ENCODE measurements around the gene NCBP2L. TPM values are rescaled to one million over a fixed set of nuclear protein-coding genes. Genes with fewer than 3 reads are reported as not detected.

Gene NCBP2L
- total and polyA plus RNA-seq, 2 experiments from 2014 or later = 0.39 TPM; not detected in 1

- H3K36me3 ChIP-seq (replicated peaks; ENCODE audit: insufficient read depth, low read depth) = no peaks in the 10 kb centered on the region
- no peak for DNase-seq (ENCODE audit: low spot score)
- WGBS (ENCODE audit: low lambda C conversion rate, missing lambda C conversion rate) = 77% methylated on average over 1 of the region's 1 CpG
- TF ChIP-seq EZH2phosphoT487 (IDR thresholded peaks at IDR 0.05; ENCODE audit: low read depth, severe bottlenecking, unreplicated experiment) (no peak), CTCF (IDR thresholded peaks at IDR 0.05; ENCODE audit: poor library complexity) (no peak), EZH2 (IDR thresholded peaks at IDR 0.05; ENCODE audit: borderline replicate concordance) (no peak)
- no peak overlapping the region for H2AFZ ChIP-seq
- H3K27me3 ChIP-seq = no peaks in the 10 kb centered on the region
- H3K79me2 ChIP-seq = peaks cover 19% of the 10 kb centered on the region
- no peak overlapping the region for H3K27ac ChIP-seq
- H3K9me3 ChIP-seq (ENCODE audit: low read depth) = no peaks in the 10 kb centered on the region
- H3K4me3 ChIP-seq = no peak overlapping the region
- no peaks in the 10 kb centered on the region for H3K9me2 ChIP-seq (replicated peaks; ENCODE audit: insufficient read depth)
- no peak overlapping the region for H3K4me2 ChIP-seq
- H3K4me1 ChIP-seq (ENCODE audit: insufficient read depth) = peaks cover 6% of the 10 kb centered on the region
- no peaks in the 10 kb centered on the region for H4K20me1 ChIP-seq (ENCODE audit: insufficient read depth, poor library complexity, severe bottlenecking)
These were observed 52.3 kb downstream of the NCBP2L start for GRCh38 chrX:107829878-107830277.

- DNase-seq (ENCODE audit: low spot score) = no peak
- Histone ChIP-seq H3K36me3 (replicated peaks; ENCODE audit: insufficient read depth, low read depth) (no peaks in the 10 kb centered on the region), H3K27me3 (no peaks in the 10 kb centered on the region), H3K4me2 (no peak overlapping the region), H3K4me1 (ENCODE audit: insufficient read depth) (peaks cover 6% of the 10 kb centered on the region), H3K9me3 (ENCODE audit: low read depth) (no peaks in the 10 kb centered on the region), H3K4me3 (no peak overlapping the region), H3K79me2 (peaks cover 19% of the 10 kb centered on the region), H3K9me2 (replicated peaks; ENCODE audit: insufficient read depth) (no peaks in the 10 kb centered on the region), H3K27ac (no peak overlapping the region), H2AFZ (no peak overlapping the region), H4K20me1 (ENCODE audit: insufficient read depth, poor library complexity, severe bottlenecking) (no peaks in the 10 kb centered on the region)
- WGBS (ENCODE audit: low lambda C conversion rate, missing lambda C conversion rate) = 81% methylated on average over 7 of the region's 7 CpGs
- no peak for TF ChIP-seq EZH2phosphoT487 (IDR thresholded peaks at IDR 0.05; ENCODE audit: low read depth, severe bottlenecking, unreplicated experiment)
- no peak for TF ChIP-seq CTCF (IDR thresholded peaks at IDR 0.05; ENCODE audit: poor library complexity)
- TF ChIP-seq EZH2 (IDR thresholded peaks at IDR 0.05; ENCODE audit: borderline replicate concordance) = no peak
These were observed 53.7 kb downstream of the NCBP2L start for GRCh38 chrX:107831071-107831730.

- DNase-seq (ENCODE audit: low spot score) = no peak
- Histone ChIP-seq H3K36me3 (replicated peaks; ENCODE audit: insufficient read depth, low read depth) (no peaks in the 10 kb centered on the region), H3K79me2 (peaks cover 4% of the 10 kb centered on the region), H3K9me2 (replicated peaks; ENCODE audit: insufficient read depth) (no peaks in the 10 kb centered on the region), H3K4me1 (ENCODE audit: insufficient read depth) (no peaks in the 10 kb centered on the region), H4K20me1 (ENCODE audit: insufficient read depth, poor library complexity, severe bottlenecking) (no peaks in the 10 kb centered on the region), H3K4me3 (no peak overlapping the region), H3K27ac (no peak overlapping the region), H3K4me2 (no peak overlapping the region), H3K9me3 (ENCODE audit: low read depth) (no peaks in the 10 kb centered on the region), H3K27me3 (no peaks in the 10 kb centered on the region), H2AFZ (no peak overlapping the region)
- 81% methylated on average over 3 of the region's 3 CpGs for WGBS (ENCODE audit: low lambda C conversion rate, missing lambda C conversion rate)
- TF ChIP-seq EZH2phosphoT487 (IDR thresholded peaks at IDR 0.05; ENCODE audit: low read depth, severe bottlenecking, unreplicated experiment) (no peak), CTCF (IDR thresholded peaks at IDR 0.05; ENCODE audit: poor library complexity) (no peak), EZH2 (IDR thresholded peaks at IDR 0.05; ENCODE audit: borderline replicate concordance) (no peak)
These were observed 57.0 kb downstream of the NCBP2L start for GRCh38 chrX:107834275-107835201.

Data from hepatocyte (in vitro differentiated cells).